Measurements from ENCODE around the gene FAM9C. TPM values are rescaled to one million over a fixed set of nuclear protein-coding genes. Genes with fewer than 3 reads are reported as not detected.

FAM9C gene
- polyA plus RNA-seq, 4 donors: 0.16 to 0.52 (median 0.47) TPM

DNA sequence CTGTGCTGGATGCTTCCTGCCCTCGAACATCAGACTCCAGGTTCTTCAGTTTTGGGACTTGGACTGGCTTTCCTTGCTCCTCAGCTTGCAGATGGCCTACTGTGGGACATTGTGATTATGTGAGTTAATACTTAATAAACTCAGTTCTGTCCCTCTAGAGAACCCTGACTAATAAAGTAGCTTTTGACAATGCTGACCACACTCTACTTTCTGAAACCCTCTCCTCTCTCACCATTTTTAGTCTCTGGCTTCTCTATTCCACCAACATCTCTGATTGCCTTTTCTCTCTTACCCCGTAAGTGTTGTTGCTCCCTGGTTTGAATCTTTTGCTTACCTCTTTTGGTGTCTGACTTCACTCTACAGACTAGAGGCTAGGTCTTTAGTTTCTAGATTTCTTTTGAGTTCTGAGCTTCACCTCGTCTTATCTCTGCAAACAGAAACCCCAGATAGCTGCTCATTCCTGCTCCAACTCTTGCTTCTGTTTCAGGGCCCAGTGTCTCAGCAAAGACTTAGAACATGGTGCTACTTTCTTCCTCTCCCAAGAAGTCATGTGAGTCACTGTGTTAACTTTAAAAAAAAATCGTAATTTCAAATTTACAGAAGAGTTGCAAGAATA is 58.1 kb downstream of the FAM9C start:
- no peak for DNase-seq (ENCODE audit: low read depth in 4 of 4, low spot score in 3 of 4)

Other genes with a start within 250 kb of the FAM9C start
- 1 to 10 TPM in 1 of 4 donors, under 1 TPM in 3; 0.26 to 1.1 (median 0.78) TPM for gene TLR7, start 177.5 kb downstream of the FAM9C start, polyA plus RNA-seq (ENCODE audit: insufficient read length in 4 of 4)
- under 1 TPM; 0.17 to 0.30 (median 0.20) TPM for gene TLR8, start 138.0 kb downstream of the FAM9C start, polyA plus RNA-seq (ENCODE audit: insufficient read length in 4 of 4)
- 1,000 to 10,000 TPM; 2,919 to 3,338 (median 2,970) TPM for gene TMSB4X, start 69.5 kb downstream of the FAM9C start, polyA plus RNA-seq (ENCODE audit: insufficient read length in 4 of 4)

Measured in right renal pelvis (tissue), 4 donors.